Upper lobe of left lung (tissue), 4 donors: ENCODE data around the gene P2RX3.

Source experiments
- EP300 ChIP-seq, 4 donors: sonication (generic); formaldehyde crosslinking; IDR thresholded peaks; one replicate each; pipeline ENCODE4 v1.5.1; 2017; ENCODE audit warnings: antibody characterized with exemption in 4 of 4, control low read depth in 2 of 4
- POLR2A ChIP-seq, 4 donors: fragments of 450-650 bp; IDR thresholded peaks; one replicate each; pipeline ENCODE4 v1.5.1; 2016 to 2017; ENCODE audit warnings: antibody characterized with exemption in 4 of 4, mild to moderate bottlenecking in 2 of 4
- POLR2AphosphoS5 ChIP-seq, 2 donors: sonication (generic); formaldehyde crosslinking; IDR thresholded peaks; one replicate each; pipeline ENCODE4 v1.5.1; 2017; ENCODE audit warnings: antibody characterized with exemption in 2 of 2
- TF ChIP-seq, protein P1 (sequence below), 6 experiments: fragments of 450-650 bp in 4 of 6; fragments of 200-600 bp in 2 of 6; sonication (generic) in 2 of 6; IDR thresholded peaks; one replicate each; pipeline ENCODE4 v1.5.1; 2016 to 2019; ENCODE audit warnings: antibody characterized with exemption in 6 of 6

DNA sequence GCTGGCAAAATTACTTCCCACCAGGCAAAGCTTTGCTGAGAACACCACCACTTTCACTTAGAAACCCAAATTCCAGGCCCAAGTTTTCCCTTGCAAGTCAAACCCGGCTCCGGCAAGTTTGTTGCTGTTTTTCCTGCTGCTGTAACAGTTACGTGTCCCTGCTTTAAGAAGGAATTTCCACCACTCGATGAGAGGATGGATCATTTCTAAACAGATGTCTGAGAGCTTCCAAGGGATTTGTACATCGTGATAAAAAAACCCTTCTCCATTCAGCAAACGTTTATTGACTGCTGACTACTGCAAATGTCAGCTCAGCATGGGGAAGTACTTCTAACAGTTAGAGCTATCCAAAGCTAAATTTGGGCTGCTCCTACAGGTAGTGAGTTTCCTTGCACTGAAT is 19.7 kb downstream of the P2RX3 start:
- TF ChIP-seq POLR2A (IDR thresholded peaks at IDR 0.05) (no peak), EP300 (IDR thresholded peaks at IDR 0.05) (no peak), POLR2AphosphoS5 (IDR thresholded peaks at IDR 0.05) (no peak)
- TF ChIP-seq, protein P1, sequence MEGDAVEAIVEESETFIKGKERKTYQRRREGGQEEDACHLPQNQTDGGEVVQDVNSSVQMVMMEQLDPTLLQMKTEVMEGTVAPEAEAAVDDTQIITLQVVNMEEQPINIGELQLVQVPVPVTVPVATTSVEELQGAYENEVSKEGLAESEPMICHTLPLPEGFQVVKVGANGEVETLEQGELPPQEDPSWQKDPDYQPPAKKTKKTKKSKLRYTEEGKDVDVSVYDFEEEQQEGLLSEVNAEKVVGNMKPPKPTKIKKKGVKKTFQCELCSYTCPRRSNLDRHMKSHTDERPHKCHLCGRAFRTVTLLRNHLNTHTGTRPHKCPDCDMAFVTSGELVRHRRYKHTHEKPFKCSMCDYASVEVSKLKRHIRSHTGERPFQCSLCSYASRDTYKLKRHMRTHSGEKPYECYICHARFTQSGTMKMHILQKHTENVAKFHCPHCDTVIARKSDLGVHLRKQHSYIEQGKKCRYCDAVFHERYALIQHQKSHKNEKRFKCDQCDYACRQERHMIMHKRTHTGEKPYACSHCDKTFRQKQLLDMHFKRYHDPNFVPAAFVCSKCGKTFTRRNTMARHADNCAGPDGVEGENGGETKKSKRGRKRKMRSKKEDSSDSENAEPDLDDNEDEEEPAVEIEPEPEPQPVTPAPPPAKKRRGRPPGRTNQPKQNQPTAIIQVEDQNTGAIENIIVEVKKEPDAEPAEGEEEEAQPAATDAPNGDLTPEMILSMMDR (IDR thresholded peaks at IDR 0.05) = no peak
